Gastrocnemius medialis (tissue), 4 donors: ENCODE results near the gene NXT1.

ENCODE experiments used
- CTCF ChIP-seq, 5 experiments: fragments of 450-650 bp in 3 of 5; fragments of 200-600 bp in 2 of 5; sonication (generic) in 2 of 5; IDR thresholded peaks in 4 of 5; conservative IDR thresholded peaks in 1 of 5; 1 replicate in 4 of 5; 2 replicates in 1 of 5; pipeline ENCODE4 v1.5.1; 2016 to 2019; ENCODE audit warnings: antibody characterized with exemption in 5 of 5, mild to moderate bottlenecking in 3 of 5, moderate library complexity in 3 of 5
- POLR2A ChIP-seq, 2 donors: fragments of 450-650 bp; IDR thresholded peaks; one replicate each; pipeline ENCODE4 v1.6.1; 2017; ENCODE audit warnings: antibody characterized with exemption in 2 of 2, mild to moderate bottlenecking in 2 of 2, moderate library complexity in 2 of 2

GRCh38 chr20:23340524-23340923 is 10.1 kb upstream of the NXT1 start:
- TF ChIP-seq CTCF (IDR thresholded peaks at IDR 0.05 in 4 of 5, conservative IDR thresholded peaks at IDR 0.05 in 1 of 5) = peak; percentile 33 to 75 (median 74)
- no peak for TF ChIP-seq POLR2A (IDR thresholded peaks at IDR 0.05)
